H1 (cell line): Measurements from ENCODE around the gene ELMO1. TPM values are rescaled to one million over a fixed set of nuclear protein-coding genes. Genes with fewer than 3 reads are reported as not detected.

ENCODE experiments used
- CTCF ChIA-PET: fragments of 300-600 bp; sonication (Branson Sonifier 250); formaldehyde crosslinking; loops from one replicate; lab custom pipeline; 2021; ENCODE audit not compliant: partially characterized antibody; lab: Charles Lee
- POLR2A ChIA-PET: fragments of 300-600 bp; sonication (Branson Sonifier 250); formaldehyde crosslinking; loops from one replicate; lab custom pipeline; 2021; ENCODE audit warnings: inconsistent platforms; ENCODE audit not compliant: partially characterized antibody; lab: Charles Lee
- DNase-seq, 2 experiments: peaks; one replicate each; pipeline versions ENCODE4 v3.0.0 to v3.0.0-alpha.2; 2010 to 2022; ENCODE audit warnings: low spot score in 2 of 2, low read depth in 1 of 2, mixed read lengths in 1 of 2
- FAIRE-seq: peaks from 2 replicates; lab custom pipeline; 2011; peaks lifted over from hg19 to GRCh38; lab: Jason Lieb, UNC
- H2AFZ ChIP-seq: 2 replicates; pipeline ENCODE4 v1.8.1; 2012; ENCODE audit warnings: low read length, inconsistent platforms
- H2AK5ac ChIP-seq: 2 replicates; pipeline ENCODE4 v1.6.1; 2013; ENCODE audit warnings: low read depth, low read length
- H2BK120ac ChIP-seq: replicated peaks from 2 replicates; pipeline ENCODE3; 2013; ENCODE audit warnings: low read depth, low read length, inconsistent platforms
- H2BK12ac ChIP-seq: 2 replicates; pipeline ENCODE4 v1.6.1; 2013; ENCODE audit warnings: low read depth, low read length
- H2BK15ac ChIP-seq: 2 replicates; pipeline ENCODE4 v1.6.1; 2013; ENCODE audit warnings: low read length
- H2BK20ac ChIP-seq: 2 replicates; pipeline ENCODE4 v1.6.1; 2013; ENCODE audit warnings: low read length
- H2BK5ac ChIP-seq: 2 replicates; pipeline ENCODE4 v1.6.1; 2013; ENCODE audit warnings: low read depth, low read length
- H3K14ac ChIP-seq: 2 replicates; pipeline ENCODE4 v1.6.1; 2013; ENCODE audit warnings: inconsistent platforms; ENCODE audit not compliant: insufficient read length
- H3K18ac ChIP-seq: 2 replicates; pipeline ENCODE4 v1.6.1; 2013; ENCODE audit warnings: low read length; ENCODE audit errors: extremely low read depth
- H3K23ac ChIP-seq: 2 replicates; pipeline ENCODE4 v1.6.1; 2013; ENCODE audit warnings: inconsistent platforms; ENCODE audit not compliant: insufficient read length
- H3K23me2 ChIP-seq: 2 replicates; pipeline ENCODE4 v1.6.1; 2013; ENCODE audit warnings: low read depth, low read length
- H3K27ac ChIP-seq: 2 replicates; pipeline ENCODE4 v1.6.1; 2011; ENCODE audit warnings: low read depth, low read length, inconsistent platforms
- H3K27me3 ChIP-seq, 4 experiments: replicated peaks in 1 of 4; 1 replicate in 1 of 4; 2 replicates in 3 of 4; pipeline versions ENCODE4 v1.6.1 to v1.8.1; 2011 to 2013; ENCODE audit warnings: low read length in 3 of 4, mild to moderate bottlenecking in 3 of 4, inconsistent platforms in 2 of 4, mixed read lengths in 2 of 4, moderate library complexity in 1 of 4; ENCODE audit not compliant: control insufficient read depth in 3 of 4, insufficient read depth in 3 of 4; ENCODE audit errors: extremely low read depth in 1 of 4
- H3K36me3 ChIP-seq, 4 experiments: 2 replicates each; pipeline versions ENCODE4 v1.6.1 to v1.8.1; 2011 to 2013; ENCODE audit warnings: mild to moderate bottlenecking in 4 of 4, low read length in 3 of 4, moderate library complexity in 2 of 4, control low read depth in 1 of 4, inconsistent platforms in 1 of 4; ENCODE audit not compliant: insufficient read depth in 4 of 4, control insufficient read depth in 2 of 4
- H3K4ac ChIP-seq: replicated peaks from 2 replicates; pipeline ENCODE3; 2013; ENCODE audit warnings: low read length, low read depth, mixed read lengths, inconsistent platforms; ENCODE audit not compliant: insufficient read length
- H3K4me1 ChIP-seq, 4 experiments: replicated peaks in 1 of 4; 1 replicate in 1 of 4; 2 replicates in 3 of 4; pipeline versions ENCODE4 v1.6.1 to v1.8.1; 2011 to 2013; ENCODE audit warnings: low read length in 3 of 4, inconsistent platforms in 2 of 4, mixed read lengths in 1 of 4; ENCODE audit not compliant: insufficient read depth in 4 of 4, control insufficient read depth in 3 of 4
- H3K4me2 ChIP-seq, 2 experiments: 2 replicates each; pipeline versions ENCODE4 v1.6.1 to v1.8.1; 2011 to 2013; ENCODE audit warnings: low read depth in 2 of 2, low read length in 2 of 2, control low read depth in 1 of 2, inconsistent platforms in 1 of 2, mild to moderate bottlenecking in 1 of 2; ENCODE audit not compliant: insufficient read depth in 1 of 2
- H3K4me3 ChIP-seq, 4 experiments: fragments of 200-600, 300-600 bp in 1 of 4; sonication (generic), shearing (Covaris generic), sonication (Bioruptor Twin) in 1 of 4; 2 replicates each; pipeline versions ENCODE4 v1.5.1 to v1.8.1; 2011 to 2016; ENCODE audit warnings: low read length in 4 of 4, low read depth in 3 of 4, control low read depth in 2 of 4, inconsistent platforms in 2 of 4, mild to moderate bottlenecking in 2 of 4, mixed read lengths in 1 of 4, moderate library complexity in 1 of 4; ENCODE audit not compliant: insufficient read depth in 2 of 4; ENCODE audit errors: extremely low read depth in 1 of 4
- H3K56ac ChIP-seq: replicated peaks from 2 replicates; pipeline ENCODE3; 2013; ENCODE audit warnings: low read depth, mild to moderate bottlenecking, mixed read lengths, low read length, inconsistent platforms; ENCODE audit not compliant: insufficient read length
- H3K79me1 ChIP-seq: 2 replicates; pipeline ENCODE4 v1.6.1; 2013; ENCODE audit warnings: low read depth, low read length, control low read depth
- H3K79me2 ChIP-seq, 2 experiments: 2 replicates each; pipeline versions ENCODE4 v1.6.1 to v1.8.1; 2012 to 2013; ENCODE audit warnings: low read length in 2 of 2, mild to moderate bottlenecking in 2 of 2, inconsistent platforms in 1 of 2; ENCODE audit not compliant: insufficient read depth in 2 of 2, control insufficient read depth in 1 of 2
- H3K9ac ChIP-seq, 4 experiments: replicated peaks in 1 of 4; 1 replicate in 1 of 4; 2 replicates in 3 of 4; pipeline versions ENCODE4 v1.6.1 to v1.8.1; 2011 to 2013; ENCODE audit warnings: low read depth in 3 of 4, low read length in 3 of 4, control low read depth in 2 of 4, mild to moderate bottlenecking in 2 of 4, moderate library complexity in 2 of 4, inconsistent platforms in 1 of 4; ENCODE audit errors: extremely low read depth in 1 of 4
- H3K9me3 ChIP-seq, 2 experiments: 2 replicates each; pipeline versions ENCODE4 v1.6.1 to v1.8.1; 2012 to 2013; ENCODE audit warnings: mild to moderate bottlenecking in 2 of 2, moderate library complexity in 2 of 2, control low read depth in 1 of 2, inconsistent platforms in 1 of 2, low read depth in 1 of 2, low read length in 1 of 2, mixed read lengths in 1 of 2; ENCODE audit not compliant: insufficient read depth in 2 of 2
- H4K20me1 ChIP-seq, 2 experiments: replicated peaks in 1 of 2; 2 replicates each; pipeline versions ENCODE3 to v1.8.1; 2011 to 2013; ENCODE audit warnings: inconsistent platforms in 2 of 2, low read length in 2 of 2, mild to moderate bottlenecking in 1 of 2; ENCODE audit not compliant: insufficient read depth in 2 of 2, control insufficient read depth in 1 of 2
- H4K5ac ChIP-seq: 2 replicates; pipeline ENCODE4 v1.6.1; 2013; ENCODE audit warnings: low read length, low read depth, mixed read lengths, inconsistent platforms; ENCODE audit not compliant: insufficient read length
- H4K8ac ChIP-seq: 2 replicates; pipeline ENCODE4 v1.8.0; 2013; ENCODE audit warnings: mild to moderate bottlenecking, moderate library complexity, low read length, inconsistent platforms; ENCODE audit not compliant: insufficient read depth; ENCODE audit errors: extremely low read depth
- H4K91ac ChIP-seq: replicated peaks from 2 replicates; pipeline ENCODE3; 2013; ENCODE audit warnings: low read length, mixed read lengths, inconsistent platforms; ENCODE audit not compliant: insufficient read length
- FOSL1 ChIP-seq: IDR thresholded peaks from 2 replicates; pipeline ENCODE4 v1.6.1; 2011; ENCODE audit warnings: mild to moderate bottlenecking, low read depth, low read length, moderate library complexity; ENCODE audit not compliant: insufficient read depth
- POLR2A ChIP-seq, 2 experiments: IDR thresholded peaks; 1 replicate in 1 of 2; 2 replicates in 1 of 2; pipeline ENCODE4 v1.6.1; 2011; ENCODE audit warnings: low read depth in 2 of 2, low read length in 2 of 2, mild to moderate bottlenecking in 2 of 2; ENCODE audit errors: control extremely low read depth in 1 of 2
- RBBP5 ChIP-seq: IDR thresholded peaks from 2 replicates; pipeline ENCODE4 v1.7.1; 2012; ENCODE audit warnings: low read depth, mild to moderate bottlenecking, inconsistent platforms, low read length, moderate library complexity, borderline replicate concordance
- SIN3A ChIP-seq, 2 experiments: IDR thresholded peaks in 1 of 2; conservative IDR thresholded peaks in 1 of 2; 2 replicates each; pipeline ENCODE4 v1.6.1; 2011 to 2012; ENCODE audit warnings: low read length in 2 of 2, improper control_type of control experiment in 1 of 2, low read depth in 1 of 2, mild to moderate bottlenecking in 1 of 2
- TAF1 ChIP-seq: IDR thresholded peaks from 2 replicates; pipeline ENCODE4 v1.6.1; 2011; ENCODE audit warnings: mild to moderate bottlenecking, low read depth, low read length
- USF2 ChIP-seq: IDR thresholded peaks from 2 replicates; pipeline ENCODE4 v1.6.1; 2011; ENCODE audit warnings: low read length, improper control_type of control experiment
- WGBS, 2 experiments: shearing (Covaris generic) in 1 of 2; methylation state at CpG; one replicate each; pipeline versions ENCODE4 v1.1.6 to v1.1.7; 2013 to 2015; ENCODE audit warnings: low lambda C conversion rate in 2 of 2, mixed read lengths in 2 of 2, inconsistent platforms in 1 of 2, low coverage in 1 of 2, missing lambda C conversion rate in 1 of 2; ENCODE audit not compliant: insufficient replicate concordance in 2 of 2, insufficient coverage in 1 of 2, insufficient read length in 1 of 2; ENCODE audit errors: extremely low coverage in 1 of 2, missing lambda C conversion rate in 1 of 2; 5-methylcytosine and 5-hydroxymethylcytosine counted together
- polyA plus RNA-seq, 7 experiments: library from polyadenylated mRNA; depleted of rRNA in 3 of 7; stranded (reverse) in 5 of 7; unstranded in 2 of 7; fragments of >200 nt in 5 of 7; fragments of 200-250 nt in 2 of 7; gene quantifications; 1 replicate in 5 of 7; 2 replicates in 1 of 7; 4 replicates in 1 of 7; pipeline versions ENCODE4 v1.2.1 to v1.2.3, GENCODE V29; 2011 to 2013; ENCODE audit warnings: missing spikeins in 2 of 7, mixed read lengths in 2 of 7
- total RNA-seq: library from RNA; stranded (reverse); fragmentation: NEBNext Ultra II Directional; extraction: Animal tissue kit (Norgen Biotek cat#: 25700); gene quantifications from 2 replicates; pipeline ENCODE4 v1.2.1, GENCODE V29; 2021

ELMO1 gene
- total and polyA plus RNA-seq, 2 of the 8 experiments (the other 6 are each of a cell fraction or from before 2014, with no cell fraction given), result 18.4 to 21.0 TPM

GRCh38 chr7:36825501-36825900 lies 623.2 kb downstream of the ELMO1 start:
- no peak overlapping the region for H3K4ac ChIP-seq
- no peak overlapping the region for H3K18ac ChIP-seq
- no peak for TF ChIP-seq USF2
- no peak for TF ChIP-seq TAF1
- no peak for TF ChIP-seq POLR2A (IDR thresholded peaks at IDR 0.05; ENCODE audit: control extremely low read depth in 1 of 2, low read depth in 2 of 2, low read length in 2 of 2)
- no peak for TF ChIP-seq SIN3A (conservative IDR thresholded peaks at IDR 0.05 in 1 of 2, IDR thresholded peaks at IDR 0.05 in 1 of 2; ENCODE audit: low read depth in 1 of 2, low read length in 2 of 2)
- TF ChIP-seq RBBP5, result no peak
- TF ChIP-seq FOSL1, result no peak
- H3K9me3 ChIP-seq, result no peaks in the 10 kb centered on the region
- H2BK12ac ChIP-seq, result no peak overlapping the region
- DNase-seq (no peak), FAIRE-seq (no peak)
- H3K56ac ChIP-seq, result no peak overlapping the region
- no peaks in the 10 kb centered on the region; the same call in 1 of the 2 replicates for H3K23me2 ChIP-seq
- H2BK15ac ChIP-seq, result no peak overlapping the region
- ChIA-PET CTCF (interaction anchor here (0.9 to 1.5 kb wide), 3 partner anchors 11 to 112 kb away, joined by 3 to 4 read pairs (median 3); no protein-coding TSS in a partner anchor), POLR2A (no interaction called here)
- no peak overlapping the region for H2AFZ ChIP-seq
- no peak overlapping the region for H3K14ac ChIP-seq
- H3K4me3 ChIP-seq, result no peak overlapping the region
- H4K91ac ChIP-seq, result no peak overlapping the region
- H3K36me3 ChIP-seq, result no peaks in the 10 kb centered on the region
- no peak overlapping the region for H4K5ac ChIP-seq
- no peak overlapping the region for H3K23ac ChIP-seq
- H3K4me1 ChIP-seq, result no peaks in the 10 kb centered on the region
- no peak overlapping the region for H3K4me2 ChIP-seq
- no peaks in the 10 kb centered on the region for H3K27me3 ChIP-seq
- H2BK20ac ChIP-seq, result no peak overlapping the region
- no peaks in the 10 kb centered on the region for H4K20me1 ChIP-seq
- no peak overlapping the region for H2AK5ac ChIP-seq
- no peak overlapping the region for H3K27ac ChIP-seq
- no peak overlapping the region for H4K8ac ChIP-seq
- WGBS, 2 experiments, result 98% methylated on average over 4 of the region's 4 CpGs; no CpG with 5 or more reads in 1 of the 2 experiments
- H3K9ac ChIP-seq, result no peak overlapping the region
- H2BK120ac ChIP-seq, result no peak overlapping the region
- no peaks in the 10 kb centered on the region for H3K79me2 ChIP-seq
- H3K79me1 ChIP-seq, result no peaks in the 10 kb centered on the region
- no peak overlapping the region for H2BK5ac ChIP-seq
